HCT116 (cell line): ENCODE measurements around the gene IDH3G. TPM values are rescaled to one million over a fixed set of nuclear protein-coding genes. Genes with fewer than 3 reads are reported as not detected.

ENCODE experiments used
- ATAC-seq: fragments of 200-7000 bp; cut with Tn5 transposase; 2 replicates; pipeline ENCODE4 v1.9.1; 2020; ENCODE audit warnings: mild to moderate bottlenecking, moderate library complexity
- BruUV-seq: library from RNA; stranded (reverse); fragments of 400-500 nt; replicated peaks from 2 replicates; lab custom pipeline; 2021; lab: Mats Ljungman, UMichigan
- CTCF ChIA-PET: fragments of 300-600 bp; sonication (Branson Sonifier 250); formaldehyde crosslinking; loops from one replicate; lab custom pipeline; 2021; ENCODE audit warnings: antibody characterized with exemption; lab: Charles Lee
- POLR2A ChIA-PET: fragments of 300-600, 350-600 bp; sonication (Branson Sonifier 250); formaldehyde crosslinking; loops from one replicate; lab custom pipeline; 2021; ENCODE audit warnings: antibody characterized with exemption; lab: Charles Lee
- RAD21 ChIA-PET, 2 experiments: fragments of 300-600 bp; sonication (Branson Sonifier 250); formaldehyde crosslinking; loops; one replicate each; lab custom pipeline; 2023; ENCODE audit warnings: low total read pairs in 2 of 2; ENCODE audit not compliant: uncharacterized antibody in 2 of 2, unreplicated experiment in 2 of 2, low non-redundant PET in 1 of 2; lab: Charles Lee
- DNase-seq: peaks from one replicate; pipeline ENCODE4 v3.0.0-alpha.2; 2010; ENCODE audit warnings: low read depth, low spot score
- H2AFZ ChIP-seq: fragments of 200-600 bp; shearing (Covaris generic), sonication (generic); 2 replicates; pipeline ENCODE4 v1.6.1; 2017; ENCODE audit warnings: low read depth, mixed run types, mixed read lengths, antibody characterized with exemption, low read length; ENCODE audit not compliant: poor library complexity, severe bottlenecking
- H3K27ac ChIP-seq: 2 replicates; pipeline ENCODE4 v1.5.1; 2012; ENCODE audit warnings: low read depth, low read length
- H3K27me3 ChIP-seq: fragments of 200-600 bp; sonication (generic); 2 replicates; pipeline ENCODE4 v1.6.1; 2016; ENCODE audit warnings: mixed run types, low read length, mixed read lengths; ENCODE audit not compliant: insufficient read depth
- H3K36me3 ChIP-seq, 2 experiments: fragments of 200-500 bp in 1 of 2; fragments of 200-600 bp in 1 of 2; sonication (Bioruptor generic) in 1 of 2; sonication (generic) in 1 of 2; 2 replicates each; pipeline versions ENCODE4 v1.5.1 to v1.6.1; 2014 to 2016; ENCODE audit warnings: low read length in 2 of 2, inconsistent platforms in 1 of 2, mixed read lengths in 1 of 2, mixed run types in 1 of 2; ENCODE audit not compliant: insufficient read depth in 2 of 2, control insufficient read depth in 1 of 2
- H3K4me1 ChIP-seq, 2 experiments: fragments of 200-600 bp in 1 of 2; sonication (generic) in 1 of 2; 2 replicates each; pipeline versions ENCODE4 v1.5.1 to v1.6.1; 2012 to 2017; ENCODE audit warnings: low read length in 2 of 2, inconsistent platforms in 1 of 2, mild to moderate bottlenecking in 1 of 2, mixed read lengths in 1 of 2, mixed run types in 1 of 2, moderate library complexity in 1 of 2; ENCODE audit not compliant: insufficient read depth in 2 of 2, control insufficient read depth in 1 of 2
- H3K4me2 ChIP-seq: fragments of 200-600 bp; sonication (generic); 2 replicates; pipeline ENCODE4 v1.6.1; 2017; ENCODE audit warnings: mixed run types, low read length, mixed read lengths
- H3K4me3 ChIP-seq, 2 experiments: fragments of 200-600 bp in 1 of 2; sonication (generic) in 1 of 2; replicated peaks in 1 of 2; 2 replicates each; pipeline ENCODE4 v1.5.1; 2011 to 2016; ENCODE audit warnings: low read length in 2 of 2, control low read depth in 1 of 2, low read depth in 1 of 2, mild to moderate bottlenecking in 1 of 2, mixed read lengths in 1 of 2, mixed run types in 1 of 2
- H3K79me2 ChIP-seq: fragments of 200-600 bp; sonication (generic); 2 replicates; pipeline ENCODE4 v1.6.1; 2017; ENCODE audit warnings: mild to moderate bottlenecking, mixed run types, low read length, moderate library complexity, mixed read lengths; ENCODE audit not compliant: insufficient read depth
- H3K9ac ChIP-seq: fragments of 200-600 bp; sonication (generic); 2 replicates; pipeline ENCODE4 v1.6.1; 2016; ENCODE audit warnings: low read length, mixed read lengths
- H3K9me2 ChIP-seq: fragments of 200-600 bp; sonication (generic), shearing (Covaris generic); 2 replicates; pipeline ENCODE4 v1.6.1; 2017; ENCODE audit warnings: mixed run types, mild to moderate bottlenecking, moderate library complexity; ENCODE audit not compliant: insufficient read depth
- H3K9me3 ChIP-seq, 2 experiments: fragments of 200-500 bp in 1 of 2; fragments of 200-600 bp in 1 of 2; sonication (Bioruptor generic) in 1 of 2; sonication (generic) in 1 of 2; 2 replicates each; pipeline ENCODE4 v1.6.1; 2014 to 2017; ENCODE audit warnings: low read length in 2 of 2, mixed read lengths in 2 of 2, inconsistent platforms in 1 of 2, low read depth in 1 of 2, mild to moderate bottlenecking in 1 of 2, mixed run types in 1 of 2, moderate library complexity in 1 of 2; ENCODE audit not compliant: control insufficient read depth in 1 of 2, insufficient read depth in 1 of 2
- H4K20me1 ChIP-seq: fragments of 200-600 bp; sonication (generic), shearing (Covaris generic); 2 replicates; pipeline ENCODE4 v1.6.1; 2017; ENCODE audit warnings: mixed run types, mild to moderate bottlenecking, moderate library complexity; ENCODE audit not compliant: insufficient read depth
- EGR1 ChIP-seq: IDR thresholded peaks from 2 replicates; pipeline ENCODE4 v1.6.1; 2012; ENCODE audit warnings: low read depth
- EZH2 ChIP-seq: fragments of 200-600 bp; sonication (generic); IDR thresholded peaks from 2 replicates; pipeline ENCODE4 v1.6.1; 2017; ENCODE audit warnings: antibody characterized with exemption, mixed run types
- ZBTB33 ChIP-seq: IDR thresholded peaks from 2 replicates; pipeline ENCODE4 v1.6.1; 2011; ENCODE audit warnings: mild to moderate bottlenecking, low read length, moderate library complexity; ENCODE audit not compliant: insufficient replicate concordance; ENCODE audit errors: extremely low read depth
- intact Hi-C: fragments of 100-400 bp; cut with micrococcal nuclease; formaldehyde crosslinking; loops from 2 replicates; pipeline ENCODE4 v1.10.0; 2022
- total RNA-seq: library from RNA; stranded (reverse); gene quantifications from one replicate; pipeline ENCODE4 v1.2.1, GENCODE V29; 2021; ENCODE audit not compliant: unreplicated experiment
- TF ChIP-seq, protein P1 (sequence below): IDR thresholded peaks from 2 replicates; pipeline ENCODE4 v1.6.1; 2012

The IDH3G gene
- total RNA-seq, 1 experiment from 2014 or later = 49.7 TPM

GRCh38 chrX:153779891-153780677, 14.1 kb downstream of the IDH3G start:
- no peaks in the 10 kb centered on the region for H4K20me1 ChIP-seq

More at GRCh38 chrX:153779891-153780677, 14.1 kb downstream of the IDH3G start:
- no peaks in the 10 kb centered on the region for H3K79me2 ChIP-seq
- H3K36me3 ChIP-seq = no peaks in the 10 kb centered on the region
- no peak for ATAC-seq
- H2AFZ ChIP-seq = no peak overlapping the region
- no peak overlapping the region for H3K4me3 ChIP-seq
- H3K27ac ChIP-seq = no peak overlapping the region
- no peaks in the 10 kb centered on the region for H3K27me3 ChIP-seq
- no TSS peak for BruUV-seq
- peaks cover 0 to 6% of the 10 kb centered on the region in 2 experiments; a peak in 1 of 4 replicates for H3K4me1 ChIP-seq
- ChIA-PET CTCF (interaction anchor here (1.0 kb wide), 1 partner anchor 14 kb away, joined by 4 read pairs; the partner anchor contains the start of genes IDH3G and SSR4), POLR2A (no interaction called here), RAD21 (no interaction called here)
- no peaks in the 10 kb centered on the region for H3K9me3 ChIP-seq
- no peaks in the 10 kb centered on the region for H3K9me2 ChIP-seq
- TF ChIP-seq ZBTB33 = no peak
- no peak for TF ChIP-seq EGR1
- no peak for TF ChIP-seq EZH2
- TF ChIP-seq, protein P1, sequence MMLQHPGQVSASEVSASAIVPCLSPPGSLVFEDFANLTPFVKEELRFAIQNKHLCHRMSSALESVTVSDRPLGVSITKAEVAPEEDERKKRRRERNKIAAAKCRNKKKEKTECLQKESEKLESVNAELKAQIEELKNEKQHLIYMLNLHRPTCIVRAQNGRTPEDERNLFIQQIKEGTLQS = no peak
- H3K4me2 ChIP-seq = no peak overlapping the region
- intact Hi-C loops = no loop called here
- no peak overlapping the region for H3K9ac ChIP-seq
- DNase-seq = no peak
